IPS-18a (cell line): ENCODE results near the gene DCTN2.
"Not testable (repeated sequence)": the region's sequence is repeated elsewhere in the genome, so short reads cannot be mapped to it uniquely, and the experiment has no call there.

ENCODE experiments used
- H3K27ac ChIP-seq: one replicate; pipeline ENCODE4 v1.5.1; 2013; ENCODE audit warnings: low read length
- H3K27me3 ChIP-seq: one replicate; pipeline ENCODE4 v1.6.1; 2013; ENCODE audit warnings: mild to moderate bottlenecking, low read length; ENCODE audit not compliant: control insufficient read depth, insufficient read depth
- H3K36me3 ChIP-seq: one replicate; pipeline ENCODE4 v1.6.1; 2013; ENCODE audit warnings: low read depth, low read length; ENCODE audit not compliant: control insufficient read depth
- H3K4me1 ChIP-seq: one replicate; pipeline ENCODE4 v1.6.1; 2013; ENCODE audit warnings: low read depth, low read length; ENCODE audit not compliant: control insufficient read depth
- H3K4me3 ChIP-seq: one replicate; pipeline ENCODE4 v1.5.1; 2013; ENCODE audit warnings: low read length
- H3K9ac ChIP-seq: one replicate; pipeline ENCODE4 v1.6.1; 2013; ENCODE audit warnings: mild to moderate bottlenecking, low read length, moderate library complexity
- H3K9me3 ChIP-seq: one replicate; pipeline ENCODE4 v1.6.1; 2013; ENCODE audit warnings: low read depth, low read length; ENCODE audit not compliant: control insufficient read depth

The DCTN2 gene

GRCh38 chr12:57507796-57508195, 39.2 kb downstream of the DCTN2 start:
- H3K4me3 ChIP-seq, H3K27me3 ChIP-seq, H3K9ac ChIP-seq, H3K27ac ChIP-seq, H3K4me1 ChIP-seq, H3K9me3 ChIP-seq: not testable (repeated sequence)
- peaks cover 71% of the 10 kb centered on the region for H3K36me3 ChIP-seq

GRCh38 chr12:57506541-57506940, 40.5 kb downstream of the DCTN2 start:
- H3K4me3 ChIP-seq, H3K27me3 ChIP-seq, H3K9me3 ChIP-seq, H3K27ac ChIP-seq, H3K9ac ChIP-seq, H3K4me1 ChIP-seq: not testable (repeated sequence)
- H3K36me3 ChIP-seq: peaks cover 68% of the 10 kb centered on the region

GRCh38 chr12:57502311-57502969, 44.6 kb downstream of the DCTN2 start:
- H3K27me3 ChIP-seq, H3K4me3 ChIP-seq, H3K4me1 ChIP-seq, H3K9ac ChIP-seq, H3K9me3 ChIP-seq, H3K27ac ChIP-seq: not testable (repeated sequence)
- peaks cover 80% of the 10 kb centered on the region for H3K36me3 ChIP-seq

- peaks cover 75% of the 10 kb centered on the region for H3K36me3 ChIP-seq
- no peaks in the 10 kb centered on the region for H3K9me3 ChIP-seq
- H3K27ac ChIP-seq: no peak overlapping the region
These were observed 46.8 kb downstream of the DCTN2 start for GRCh38 chr12:57500213-57500612.

GRCh38 chr12:57498571-57498970, 48.4 kb downstream of the DCTN2 start:
- Histone ChIP-seq H3K36me3 (peaks cover 61% of the 10 kb centered on the region), H3K27me3 (no peaks in the 10 kb centered on the region), H3K27ac (no peak overlapping the region), H3K9me3 (no peaks in the 10 kb centered on the region), H3K4me1 (no peaks in the 10 kb centered on the region), H3K4me3 (no peak overlapping the region), H3K9ac (no peak overlapping the region)

More at GRCh38 chr12:57500213-57500612, 46.8 kb downstream of the DCTN2 start:
- Histone ChIP-seq H3K4me1 (no peaks in the 10 kb centered on the region), H3K27me3 (no peaks in the 10 kb centered on the region), H3K9ac (no peak overlapping the region), H3K4me3 (no peak overlapping the region)

- Histone ChIP-seq H3K4me1 (no peaks in the 10 kb centered on the region), H3K9ac (no peak overlapping the region), H3K4me3 (no peak overlapping the region), H3K9me3 (no peaks in the 10 kb centered on the region), H3K36me3 (peaks cover 59% of the 10 kb centered on the region), H3K27ac (no peak overlapping the region), H3K27me3 (no peaks in the 10 kb centered on the region)
These were observed 48.9 kb downstream of the DCTN2 start for GRCh38 chr12:57498132-57498502.

GRCh38 chr12:57497223-57498131, 49.5 kb downstream of the DCTN2 start:
- no peaks in the 10 kb centered on the region for H3K9me3 ChIP-seq
- H3K27ac ChIP-seq: no peak overlapping the region
- H3K36me3 ChIP-seq: peaks cover 61% of the 10 kb centered on the region
- H3K4me1 ChIP-seq: no peaks in the 10 kb centered on the region
- no peak overlapping the region for H3K9ac ChIP-seq
- H3K27me3 ChIP-seq: no peaks in the 10 kb centered on the region
- H3K4me3 ChIP-seq: no peak overlapping the region

- Histone ChIP-seq H3K27me3 (no peaks in the 10 kb centered on the region), H3K36me3 (peaks cover 59% of the 10 kb centered on the region), H3K9me3 (no peaks in the 10 kb centered on the region), H3K27ac (no peak overlapping the region), H3K4me1 (no peaks in the 10 kb centered on the region), H3K4me3 (no peak overlapping the region), H3K9ac (no peak overlapping the region)
These were observed 50.2 kb downstream of the DCTN2 start for GRCh38 chr12:57496822-57497221.

- H3K4me1 ChIP-seq, H3K9me3 ChIP-seq, H3K4me3 ChIP-seq, H3K27me3 ChIP-seq, H3K27ac ChIP-seq, H3K9ac ChIP-seq: not testable (repeated sequence)
- H3K36me3 ChIP-seq: peaks cover 59% of the 10 kb centered on the region
These were observed 51.8 kb downstream of the DCTN2 start for GRCh38 chr12:57495051-57495701.

GRCh38 chr12:57491393-57492280, 55.4 kb downstream of the DCTN2 start:
- no peaks in the 10 kb centered on the region for H3K9me3 ChIP-seq
- H3K4me1 ChIP-seq: no peaks in the 10 kb centered on the region
- H3K36me3 ChIP-seq: peaks cover 43% of the 10 kb centered on the region
- H3K27ac ChIP-seq: no peak overlapping the region
- H3K27me3 ChIP-seq: no peaks in the 10 kb centered on the region
- H3K9ac ChIP-seq: no peak overlapping the region
- no peak overlapping the region for H3K4me3 ChIP-seq

- H3K4me1 ChIP-seq: no peaks in the 10 kb centered on the region
- no peak overlapping the region for H3K4me3 ChIP-seq
- H3K9me3 ChIP-seq: no peaks in the 10 kb centered on the region
- no peak overlapping the region for H3K9ac ChIP-seq
- peaks cover 42% of the 10 kb centered on the region for H3K36me3 ChIP-seq
- H3K27me3 ChIP-seq: no peaks in the 10 kb centered on the region
- H3K27ac ChIP-seq: no peak overlapping the region
These were observed 56.9 kb downstream of the DCTN2 start for GRCh38 chr12:57490126-57490525.
